ENCODE data around the gene ALK. TPM values are rescaled to one million over a fixed set of nuclear protein-coding genes. Genes with fewer than 3 reads are reported as not detected.

ALK gene
- total and polyA plus RNA-seq, 10 of the 15 experiments (the other 5 are each of a cell fraction or from before 2014, with no cell fraction given), result 0.11 TPM; not detected in 9

DNA sequence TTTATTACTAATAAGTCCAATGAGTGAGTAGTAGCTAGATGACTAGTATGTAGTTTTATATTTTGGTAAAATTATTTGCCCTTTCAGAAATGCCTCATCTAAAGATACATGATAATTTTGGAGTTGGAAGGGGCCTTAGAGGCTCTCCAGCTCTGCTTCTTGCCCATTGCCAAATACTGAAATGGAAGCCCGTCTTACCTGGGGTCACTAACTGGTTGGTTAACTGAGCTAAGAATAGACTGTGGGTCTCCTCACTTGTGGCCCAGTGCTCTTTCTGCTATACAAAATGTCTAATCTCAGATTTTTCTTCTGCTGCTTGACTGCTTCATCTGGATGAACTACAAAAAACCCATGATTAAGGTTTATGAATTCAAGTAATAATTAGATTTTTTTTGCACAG is 739.1 kb downstream of the ALK start:
- H3K4me2 ChIP-seq (ENCODE audit: control insufficient read depth, insufficient read depth), result no peak overlapping the region
- in situ Hi-C loops (cut with MboI) (no loop called here), intact Hi-C loops (cut with micrococcal nuclease; ENCODE audit: unreplicated experiment) (no loop called here)
- H4K20me1 ChIP-seq (ENCODE audit: control insufficient read depth, insufficient read depth), result no peaks in the 10 kb centered on the region
- ChIA-PET RAD21 (ENCODE audit: unreplicated experiment) (no interaction called here), POLR2A (interaction anchor here (0.6 to 1.8 kb wide), 2 partner anchors 65 to 75 kb away, joined by 3 to 4 read pairs; no protein-coding TSS in a partner anchor), CTCF (interaction anchor here (0.8 to 0.9 kb wide), 3 partner anchors 30 to 362 kb away, joined by 3 to 4 read pairs (median 3); no protein-coding TSS in a partner anchor), SMC1A (ENCODE audit: uncharacterized antibody, unreplicated experiment) (interaction anchor here (0.6 to 1.4 kb wide), 9 partner anchors 9 to 1524 kb away, joined by 3 to 4 read pairs (median 3); no protein-coding TSS in a partner anchor)
- 62% methylated on average over 1 of the region's 1 CpG for WGBS (ENCODE audit: insufficient coverage, insufficient replicate concordance, low lambda C conversion rate, missing lambda C conversion rate)
- peaks cover 2 to 10% of the 10 kb centered on the region in 2 experiments; a peak in 2 of 4 replicates for H3K36me3 ChIP-seq (ENCODE audit: control insufficient read depth in 2 of 2, insufficient read depth in 2 of 2, low read length in 1 of 2)
- DNase-seq (ENCODE audit: low read depth, low spot score) (no peak), ATAC-seq (no peak), FAIRE-seq (no peak)
- H3K4me3 ChIP-seq, result no peak overlapping the region
- peaks cover 2% of the 10 kb centered on the region; the same call in 2 of the 3 replicates for H3K9me3 ChIP-seq (replicated peaks; ENCODE audit: control insufficient read depth, insufficient read depth, low read length)
- H3K27ac ChIP-seq (ENCODE audit: control insufficient read depth, insufficient read depth), result no peak overlapping the region
- no peaks in the 10 kb centered on the region for H3K79me2 ChIP-seq (ENCODE audit: control insufficient read depth, insufficient read depth, low read length)
- no peaks in the 10 kb centered on the region for H3K4me1 ChIP-seq (ENCODE audit: control insufficient read depth, insufficient read depth, low read length)
- no peak for TF ChIP-seq STAT3 (IDR thresholded peaks at IDR 0.05; ENCODE audit: low read depth, low read length)
- no peak for TF ChIP-seq CHD1 (IDR thresholded peaks at IDR 0.05; ENCODE audit: low read depth, low read length)
- TF ChIP-seq PAX8 (IDR thresholded peaks at IDR 0.05), result no peak
- TF ChIP-seq CEBPB (IDR thresholded peaks at IDR 0.05; ENCODE audit: borderline replicate concordance in 1 of 2, low read depth in 2 of 2, low read length in 2 of 2), result no peak
- H2AFZ ChIP-seq (ENCODE audit: control insufficient read depth, low read depth, low read length), result no peak overlapping the region
- no peaks in the 10 kb centered on the region for H3K27me3 ChIP-seq (replicated peaks in 1 of 2; ENCODE audit: control insufficient read depth in 2 of 2, insufficient read depth in 2 of 2, low read length in 1 of 2)
- no peak overlapping the region for H3K9ac ChIP-seq (ENCODE audit: control insufficient read depth, insufficient read depth, low read length)
- no TSS peak for BruUV-seq (replicated peaks)

DNA sequence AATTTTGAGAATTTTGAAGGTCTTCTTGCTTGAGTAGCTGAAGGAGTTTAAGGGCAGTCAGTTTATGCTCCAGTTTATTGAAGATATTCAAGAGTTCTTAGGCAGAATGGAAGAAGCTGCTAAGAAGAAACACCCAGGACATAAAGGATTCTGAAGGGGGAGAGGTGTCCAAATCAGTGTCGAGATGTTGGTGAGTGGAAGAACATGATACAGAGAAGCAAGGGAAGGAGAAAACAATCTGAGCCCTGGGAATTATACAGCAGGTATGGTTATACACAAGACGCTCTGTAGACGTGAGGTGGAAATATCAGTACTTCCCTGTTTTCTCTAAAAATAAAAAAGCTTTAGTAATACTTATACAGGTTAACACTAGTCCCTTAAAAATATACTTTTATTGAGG is 746.0 kb downstream of the ALK start:
- ChIA-PET CTCF (no interaction called here), SMC1A (ENCODE audit: uncharacterized antibody, unreplicated experiment) (no interaction called here), RAD21 (ENCODE audit: unreplicated experiment) (no interaction called here), POLR2A (no interaction called here)
- DNase-seq (ENCODE audit: low read depth, low spot score) (no peak), FAIRE-seq (no peak), ATAC-seq (no peak)
- 100% methylated on average over 3 of the region's 3 CpGs for WGBS (ENCODE audit: insufficient coverage, insufficient replicate concordance, low lambda C conversion rate, missing lambda C conversion rate)
- Histone ChIP-seq H3K9me3 (replicated peaks; ENCODE audit: control insufficient read depth, insufficient read depth, low read length) (no peaks in the 10 kb centered on the region), H3K9ac (ENCODE audit: control insufficient read depth, insufficient read depth, low read length) (no peak overlapping the region), H3K36me3 (ENCODE audit: control insufficient read depth in 2 of 2, insufficient read depth in 2 of 2, low read length in 1 of 2) (no peaks in the 10 kb centered on the region; a peak in 1 of 4 replicates), H3K4me2 (ENCODE audit: control insufficient read depth, insufficient read depth) (no peak overlapping the region), H3K4me1 (ENCODE audit: control insufficient read depth, insufficient read depth, low read length) (no peaks in the 10 kb centered on the region), H3K27me3 (replicated peaks in 1 of 2; ENCODE audit: control insufficient read depth in 2 of 2, insufficient read depth in 2 of 2, low read length in 1 of 2) (no peaks in the 10 kb centered on the region), H2AFZ (ENCODE audit: control insufficient read depth, low read depth, low read length) (no peak overlapping the region), H3K4me3 (no peak overlapping the region), H4K20me1 (ENCODE audit: control insufficient read depth, insufficient read depth) (no peaks in the 10 kb centered on the region), H3K27ac (ENCODE audit: control insufficient read depth, insufficient read depth) (no peak overlapping the region), H3K79me2 (ENCODE audit: control insufficient read depth, insufficient read depth, low read length) (no peaks in the 10 kb centered on the region)
- BruUV-seq (replicated peaks), result no TSS peak
- intact Hi-C loops (cut with micrococcal nuclease; ENCODE audit: unreplicated experiment) (no loop called here), in situ Hi-C loops (cut with MboI) (no loop called here)
- TF ChIP-seq SPI1 (IDR thresholded peaks at IDR 0.05; ENCODE audit: borderline replicate concordance, insufficient read depth, low read depth, low read length) (no peak), PML (IDR thresholded peaks at IDR 0.05; ENCODE audit: low read length) (no peak)
- TF ChIP-seq, protein P1, sequence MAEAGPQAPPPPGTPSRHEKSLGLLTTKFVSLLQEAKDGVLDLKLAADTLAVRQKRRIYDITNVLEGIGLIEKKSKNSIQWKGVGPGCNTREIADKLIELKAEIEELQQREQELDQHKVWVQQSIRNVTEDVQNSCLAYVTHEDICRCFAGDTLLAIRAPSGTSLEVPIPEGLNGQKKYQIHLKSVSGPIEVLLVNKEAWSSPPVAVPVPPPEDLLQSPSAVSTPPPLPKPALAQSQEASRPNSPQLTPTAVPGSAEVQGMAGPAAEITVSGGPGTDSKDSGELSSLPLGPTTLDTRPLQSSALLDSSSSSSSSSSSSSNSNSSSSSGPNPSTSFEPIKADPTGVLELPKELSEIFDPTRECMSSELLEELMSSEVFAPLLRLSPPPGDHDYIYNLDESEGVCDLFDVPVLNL (IDR thresholded peaks at IDR 0.05; ENCODE audit: low read depth, low read length), result no peak

All from GM12878 (cell line).